ENCODE measurements around the gene SLC38A9. TPM values are rescaled to one million over a fixed set of nuclear protein-coding genes. Genes with fewer than 3 reads are reported as not detected.

Gene SLC38A9
- total and polyA plus RNA-seq, 11 donors: 3.9 to 13.5 (median 6.9) TPM

DNA sequence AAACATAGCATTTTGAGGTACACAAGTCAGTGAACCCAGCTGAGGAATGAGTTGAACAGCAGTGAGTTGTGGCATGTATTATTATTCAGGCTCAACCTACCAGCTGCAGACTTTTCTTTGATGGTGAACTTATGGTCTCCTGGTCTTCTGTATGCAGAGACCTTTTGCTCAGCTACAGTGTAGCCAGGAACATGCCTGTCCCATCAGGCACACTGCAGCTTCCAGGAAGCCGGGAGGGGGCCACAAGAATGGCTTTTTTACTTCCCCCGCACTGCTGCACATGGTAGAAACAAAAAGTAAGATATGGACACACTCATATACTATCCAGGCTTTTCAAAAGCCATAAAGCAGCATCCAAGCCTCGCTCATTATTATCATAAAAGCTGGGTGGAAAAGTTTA lies 112.0 kb downstream of the SLC38A9 start:
- H3K27me3 ChIP-seq: no peaks in the 10 kb centered on the region
- no peaks in the 10 kb centered on the region for H3K36me3 ChIP-seq
- peaks cover 22 to 86% (median 81%) of the 10 kb centered on the region in 12 donors for H3K4me1 ChIP-seq
- no peak for TF ChIP-seq POLR2A (IDR thresholded peaks at IDR 0.05)
- TF ChIP-seq, protein P1, sequence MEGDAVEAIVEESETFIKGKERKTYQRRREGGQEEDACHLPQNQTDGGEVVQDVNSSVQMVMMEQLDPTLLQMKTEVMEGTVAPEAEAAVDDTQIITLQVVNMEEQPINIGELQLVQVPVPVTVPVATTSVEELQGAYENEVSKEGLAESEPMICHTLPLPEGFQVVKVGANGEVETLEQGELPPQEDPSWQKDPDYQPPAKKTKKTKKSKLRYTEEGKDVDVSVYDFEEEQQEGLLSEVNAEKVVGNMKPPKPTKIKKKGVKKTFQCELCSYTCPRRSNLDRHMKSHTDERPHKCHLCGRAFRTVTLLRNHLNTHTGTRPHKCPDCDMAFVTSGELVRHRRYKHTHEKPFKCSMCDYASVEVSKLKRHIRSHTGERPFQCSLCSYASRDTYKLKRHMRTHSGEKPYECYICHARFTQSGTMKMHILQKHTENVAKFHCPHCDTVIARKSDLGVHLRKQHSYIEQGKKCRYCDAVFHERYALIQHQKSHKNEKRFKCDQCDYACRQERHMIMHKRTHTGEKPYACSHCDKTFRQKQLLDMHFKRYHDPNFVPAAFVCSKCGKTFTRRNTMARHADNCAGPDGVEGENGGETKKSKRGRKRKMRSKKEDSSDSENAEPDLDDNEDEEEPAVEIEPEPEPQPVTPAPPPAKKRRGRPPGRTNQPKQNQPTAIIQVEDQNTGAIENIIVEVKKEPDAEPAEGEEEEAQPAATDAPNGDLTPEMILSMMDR (IDR thresholded peaks at IDR 0.05): no peak
- intact Hi-C loops (cut with DNase I): loop anchor here in 9 of 10 donors (1.0 to 10.0 kb wide), 13 partner anchors 21 to 175 kb away; partner anchors contain the start of gene PLPP1 (in 5 of the 9)
- 35 to 52% (median 41%) methylated on average over 3 of the region's 3 CpGs for WGBS, 4 donors
- no peak for DNase-seq
- peak overlapping the region; percentile 82 to 99 (median 94) for H3K27ac ChIP-seq
- peak in 2 of 4 donors; percentile 3 to 11 for ATAC-seq
- no peaks in the 10 kb centered on the region for H3K9me3 ChIP-seq
- peak overlapping the region in 10 of 12 donors; percentile 22 to 47 (median 38) for H3K4me3 ChIP-seq

DNA sequence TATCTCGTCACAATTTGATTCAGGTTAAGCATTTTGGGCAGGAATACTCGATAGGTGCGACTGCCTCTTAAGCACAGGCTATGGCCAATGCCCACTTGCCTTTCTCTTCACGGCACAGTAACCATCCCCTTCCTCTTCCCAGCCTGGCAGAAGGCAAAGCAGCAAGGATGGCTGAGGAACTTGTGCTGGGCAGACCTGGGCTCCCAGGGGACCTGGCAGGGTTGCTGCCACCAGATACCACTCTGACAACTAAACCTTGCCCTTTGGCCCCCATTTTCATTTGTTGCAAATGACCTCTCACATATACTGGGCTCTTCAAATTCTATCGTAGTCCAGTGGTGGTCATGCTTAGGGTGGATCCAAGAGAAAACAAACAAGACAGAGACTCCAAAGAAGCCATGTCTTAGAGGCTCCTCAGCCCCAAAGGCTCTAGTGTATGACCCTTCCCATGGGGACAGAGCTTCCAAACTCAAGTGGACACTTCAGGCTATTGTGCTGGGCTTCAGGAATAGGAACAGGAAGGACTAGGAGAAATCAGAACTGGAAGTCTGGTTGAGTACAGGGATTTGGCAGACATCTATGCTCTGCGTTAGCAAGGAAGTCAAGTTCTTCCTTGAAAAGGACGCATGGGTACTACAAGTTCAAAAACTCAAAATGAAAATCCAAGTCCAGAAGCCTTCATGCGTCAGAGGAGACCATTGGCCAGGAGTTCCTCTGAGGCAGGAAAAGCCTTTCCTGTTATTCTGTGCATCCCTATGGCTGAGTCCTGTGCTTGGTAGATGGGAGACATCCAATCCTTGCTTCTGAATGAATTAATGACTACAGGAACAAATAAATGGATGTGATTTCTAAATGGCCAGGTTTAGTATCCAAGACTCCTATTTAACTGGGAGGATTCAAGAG lies 112.7 kb downstream of the SLC38A9 start:
- no peaks in the 10 kb centered on the region for H3K9me3 ChIP-seq
- peak overlapping the region in 7 of 12 donors; percentile 22 to 47 (median 36) for H3K4me3 ChIP-seq
- no peak for TF ChIP-seq POLR2A (IDR thresholded peaks at IDR 0.05)
- TF ChIP-seq, protein P1 (IDR thresholded peaks at IDR 0.05): no peak
- H3K27ac ChIP-seq: peak overlapping the region; percentile 82 to 99 (median 94)
- 64 to 73% (median 66%) methylated on average over 8 of the region's 8 CpGs for WGBS, 4 donors
- no peaks in the 10 kb centered on the region for H3K36me3 ChIP-seq
- intact Hi-C loops (cut with DNase I): loop anchor here in 9 of 10 donors (1.0 to 10.0 kb wide), 15 partner anchors 21 to 175 kb away; partner anchors contain the start of gene PLPP1 (in 7 of the 9)
- H3K4me1 ChIP-seq: peaks cover 22 to 84% (median 76%) of the 10 kb centered on the region in 12 donors
- DNase-seq: peak in 2 of 5 donors; percentile 43 to 54
- no peaks in the 10 kb centered on the region for H3K27me3 ChIP-seq
- ATAC-seq: peak; percentile 5 to 56 (median 14)

DNA sequence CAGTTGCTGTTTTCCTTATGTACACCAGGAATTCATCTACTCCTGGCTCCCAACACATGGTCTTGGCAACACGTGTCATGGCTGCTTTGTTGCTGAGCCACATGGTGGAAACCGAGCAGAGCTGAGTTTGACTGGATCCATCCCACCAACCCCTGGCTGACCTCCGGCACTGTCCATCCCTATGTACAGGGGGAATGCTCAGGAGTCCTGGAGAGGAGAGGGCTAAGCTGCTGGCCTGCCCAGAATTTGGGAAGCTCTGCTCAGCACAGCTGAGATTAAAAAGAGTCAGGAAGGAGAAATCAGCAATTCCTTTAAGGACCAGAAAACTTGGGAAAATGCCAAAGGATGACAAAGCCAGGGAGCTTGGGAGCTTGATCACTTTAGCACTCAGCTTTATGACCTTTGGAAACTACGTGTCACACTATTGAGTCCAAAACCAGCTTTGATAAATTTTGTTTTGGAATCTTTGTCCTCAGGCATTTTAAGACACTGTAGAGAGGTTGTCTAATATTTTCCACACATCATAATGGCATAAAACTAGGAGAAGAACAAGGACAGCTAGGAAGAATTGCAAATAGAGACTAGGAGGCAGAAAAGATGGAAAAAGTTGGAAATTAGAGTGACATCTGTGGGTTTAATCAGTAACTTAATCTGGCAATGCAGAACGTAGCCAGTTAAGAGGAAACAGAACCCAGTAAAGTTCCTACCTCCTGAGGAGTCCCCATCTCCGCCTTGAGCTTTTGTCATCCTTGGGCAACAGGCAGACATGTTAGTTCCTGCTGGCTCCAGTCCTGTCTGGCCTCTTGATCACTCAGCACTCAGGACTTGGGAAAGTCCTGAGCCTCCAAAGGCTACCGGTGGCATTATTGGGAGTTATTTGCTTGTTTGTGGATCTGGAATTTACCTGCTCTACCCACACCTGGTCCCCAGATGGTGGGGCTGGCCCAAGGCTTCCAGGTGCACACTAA lies 114.8 kb downstream of the SLC38A9 start:
- 20 to 36% (median 29%) methylated on average over 7 of the region's 7 CpGs for WGBS, 4 donors
- DNase-seq (peak; percentile 63 to 72 (median 67)), ATAC-seq (peak in 3 of 4 donors; percentile 5 to 28 (median 26))
- intact Hi-C loops (cut with DNase I): loop anchor here in 2 of 10 donors (10.0 kb wide), 2 partner anchors 62 to 132 kb away; partner anchors contain the start of gene PLPP1 (in 1 of the 2)
- H3K4me1 ChIP-seq: peaks cover 18 to 70% (median 60%) of the 10 kb centered on the region in 12 donors
- H3K9me3 ChIP-seq: no peaks in the 10 kb centered on the region
- no peaks in the 10 kb centered on the region for H3K36me3 ChIP-seq
- TF ChIP-seq, protein P1 (IDR thresholded peaks at IDR 0.05): no peak
- no peak for TF ChIP-seq POLR2A (IDR thresholded peaks at IDR 0.05)
- peak overlapping the region; percentile 68 to 99 (median 92) for H3K27ac ChIP-seq
- no peak overlapping the region for H3K4me3 ChIP-seq
- no peaks in the 10 kb centered on the region for H3K27me3 ChIP-seq

Data from heart left ventricle (tissue), 16 donors.